ENCODE measurements around the gene CAMSAP1.

CAMSAP1 gene

DNA sequence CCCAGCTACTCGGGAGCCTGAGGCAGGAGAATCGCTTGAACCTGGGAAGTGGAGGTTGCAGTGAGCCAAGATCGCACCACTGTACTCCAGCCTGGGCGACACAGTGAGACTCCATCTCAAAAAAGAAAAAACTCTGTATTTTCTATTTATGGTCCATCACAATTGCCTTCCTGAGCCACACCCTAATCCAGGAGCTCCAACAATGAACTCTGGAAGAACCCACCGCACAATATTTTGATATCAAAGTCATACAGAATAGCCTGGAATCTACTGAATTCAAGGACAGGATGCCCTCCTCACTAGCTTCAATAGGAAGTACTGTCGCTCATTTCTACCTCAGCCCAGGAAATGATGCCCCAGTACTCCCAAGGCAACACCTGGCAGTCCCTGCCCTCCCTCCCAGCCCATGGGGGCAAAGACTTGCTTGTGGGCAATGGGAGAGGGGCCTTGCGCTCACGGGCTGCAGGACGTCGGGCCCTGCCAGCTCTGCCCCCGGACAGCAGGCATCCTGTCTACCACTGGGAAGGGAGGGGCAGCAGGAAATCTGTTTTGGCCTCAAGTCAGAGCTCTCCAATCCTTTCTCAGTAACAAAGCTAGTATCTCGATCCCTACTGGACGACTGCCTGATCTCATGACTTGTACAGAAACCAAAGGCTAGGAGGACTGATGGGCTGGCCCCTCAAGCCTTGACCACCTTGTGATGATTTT lies 34.1 kb upstream of the CAMSAP1 start:
- DNase-seq (ENCODE audit: low read depth in 2 of 2) = no peak

DNA sequence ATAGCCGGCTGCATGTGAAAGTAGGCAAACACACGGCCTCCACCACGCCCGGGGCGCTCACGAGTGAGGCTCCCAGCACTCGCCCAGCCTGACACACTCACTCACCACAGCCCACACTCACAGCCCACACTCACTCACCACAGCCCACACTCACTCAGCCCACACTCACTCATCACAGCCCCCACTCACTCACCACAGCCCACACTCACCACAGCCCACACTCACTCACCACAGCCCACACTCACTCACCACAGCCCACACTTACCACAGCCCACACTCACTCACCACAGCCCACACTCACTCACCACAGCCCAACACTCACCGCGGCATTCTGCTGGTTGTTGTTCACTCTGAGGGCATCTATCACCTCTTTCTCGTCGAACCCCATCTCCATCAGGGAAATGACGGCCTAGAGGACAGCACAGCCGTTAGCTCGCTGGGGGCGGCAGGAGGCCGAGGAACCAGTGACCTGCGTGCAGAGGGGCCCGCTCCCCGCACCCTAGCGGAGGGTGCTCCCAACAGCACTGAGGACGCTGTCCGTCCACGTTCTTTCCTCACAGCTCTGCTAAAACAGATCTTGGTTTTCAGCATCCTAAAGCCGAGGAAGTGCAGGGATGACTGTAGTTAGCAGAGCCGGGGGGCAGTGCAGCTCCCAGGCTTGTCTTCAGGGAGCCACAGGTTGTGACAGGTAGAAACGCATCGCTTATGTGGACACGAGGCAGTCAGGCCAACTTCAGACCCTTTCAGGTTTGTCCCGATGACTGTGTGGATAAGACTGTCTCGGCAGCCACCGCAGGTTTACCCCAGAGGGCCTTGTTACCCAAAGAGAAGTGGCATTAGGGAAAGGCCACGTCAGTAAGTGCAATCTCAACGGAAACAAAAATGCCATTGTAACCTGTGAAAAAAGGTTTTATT lies 32.3 kb upstream of the CAMSAP1 start:
- peak in 1 of 2 donors; percentile 2 for DNase-seq (ENCODE audit: low read depth in 2 of 2)

DNA sequence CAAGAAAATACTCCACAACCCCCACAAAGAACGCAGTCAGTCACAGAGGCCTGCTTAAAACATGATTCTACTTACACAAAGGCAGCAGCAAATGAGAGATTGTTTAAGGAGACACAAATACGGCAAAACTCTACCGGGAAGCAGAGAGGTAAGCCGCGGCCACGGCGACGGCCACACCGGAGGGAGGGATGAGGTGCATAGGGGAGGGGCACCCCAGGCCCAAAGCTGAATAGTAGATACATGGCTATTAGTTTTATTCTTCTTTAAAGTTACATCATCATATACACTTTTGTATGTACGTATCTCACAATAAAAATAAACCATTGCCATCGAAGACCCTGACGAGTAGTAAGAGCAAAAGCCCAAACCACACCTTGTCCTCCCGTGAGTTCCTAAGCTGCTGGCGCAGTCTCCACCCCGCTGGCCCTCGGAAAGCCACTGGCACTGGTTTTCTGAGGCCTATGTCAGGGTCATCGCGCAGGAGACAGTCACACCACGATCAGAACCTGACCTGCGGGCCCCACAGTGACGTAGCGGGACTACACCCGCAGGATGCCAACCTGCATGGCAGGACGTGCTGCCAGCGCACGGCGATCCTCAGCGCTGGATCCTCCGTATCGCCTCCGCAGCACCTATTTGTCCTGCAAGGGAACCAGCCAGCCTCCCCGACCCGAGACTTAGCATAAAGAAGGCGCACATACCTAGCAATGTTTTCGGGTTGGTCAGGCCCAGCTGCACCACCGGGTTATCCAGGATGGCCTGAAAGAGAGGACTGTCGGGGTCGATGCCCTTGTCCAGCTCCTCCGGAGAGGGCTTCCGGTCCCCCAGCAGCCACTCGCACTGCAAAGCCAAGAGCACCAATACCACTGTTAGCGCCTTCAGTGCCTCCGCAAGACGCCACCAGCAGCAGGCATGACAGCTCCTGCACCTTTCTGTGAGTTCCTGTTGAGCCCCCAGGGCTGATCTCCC lies 30.5 kb upstream of the CAMSAP1 start:
- DNase-seq (ENCODE audit: low read depth in 2 of 2) = no peak

DNA sequence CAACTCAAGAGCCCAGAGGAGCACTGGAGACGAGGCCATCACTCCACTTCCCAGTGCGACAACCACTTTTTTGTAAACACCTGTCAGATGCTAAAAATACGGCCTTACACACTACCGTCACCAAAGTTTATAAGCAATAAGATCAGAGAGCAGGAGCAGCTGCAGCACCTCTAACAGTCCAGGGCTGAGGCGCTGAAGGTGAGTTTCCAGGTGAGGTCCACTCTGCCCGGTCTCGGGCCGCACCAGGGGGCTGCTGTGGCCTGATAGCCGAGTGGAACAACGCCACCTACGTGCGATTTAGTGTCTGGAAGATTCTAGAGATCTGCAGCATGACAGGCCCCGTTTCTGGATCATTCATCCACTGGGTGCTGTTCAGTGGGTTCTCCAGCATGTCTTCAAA lies 25.8 kb upstream of the CAMSAP1 start:
- DNase-seq (ENCODE audit: low read depth in 2 of 2) = no peak

DNA sequence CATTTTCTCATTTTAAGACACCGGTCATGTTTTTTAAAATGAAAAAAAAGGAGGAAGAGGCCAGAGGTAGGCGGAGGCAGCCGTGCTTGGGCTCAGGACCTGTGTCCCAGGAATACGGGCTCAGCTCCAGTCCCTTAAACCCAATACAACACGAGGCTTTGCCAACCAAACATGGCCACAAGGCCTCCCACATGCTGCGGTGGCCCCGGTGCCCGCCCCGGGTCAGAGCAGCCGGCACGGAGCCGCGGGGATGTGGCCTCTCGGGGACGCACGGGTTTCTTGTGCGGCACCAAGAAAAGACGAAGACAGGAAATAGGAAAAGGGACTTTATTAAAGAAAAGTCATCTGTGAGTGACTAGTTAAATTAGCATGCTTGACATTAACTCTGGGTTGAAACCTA lies 25.3 kb upstream of the CAMSAP1 start:
- no peak for DNase-seq (ENCODE audit: low read depth in 2 of 2)

DNA sequence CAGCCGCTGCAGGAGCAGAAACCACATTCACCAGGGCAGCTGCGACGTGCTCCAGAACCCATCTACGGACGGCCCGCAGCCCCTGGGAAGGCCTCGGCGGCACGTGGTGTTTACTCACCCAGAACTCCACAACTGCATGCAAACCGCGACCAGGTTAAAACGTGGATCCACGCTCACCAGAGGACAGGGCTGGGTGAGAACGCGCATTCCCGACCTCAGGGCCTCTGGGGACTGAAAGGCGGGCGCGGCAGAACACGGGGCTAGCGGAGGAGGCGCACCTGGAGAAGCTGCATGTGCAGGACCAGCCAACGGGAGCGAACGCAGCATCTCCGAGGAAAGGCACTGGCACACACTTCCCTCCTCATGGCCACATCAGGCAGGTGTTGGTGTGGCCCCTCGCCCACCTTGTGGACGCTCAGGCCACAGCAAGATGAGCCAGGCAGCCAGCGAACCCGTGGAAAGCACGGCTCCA lies 24.0 kb upstream of the CAMSAP1 start:
- DNase-seq (ENCODE audit: low read depth in 2 of 2) = no peak

DNA sequence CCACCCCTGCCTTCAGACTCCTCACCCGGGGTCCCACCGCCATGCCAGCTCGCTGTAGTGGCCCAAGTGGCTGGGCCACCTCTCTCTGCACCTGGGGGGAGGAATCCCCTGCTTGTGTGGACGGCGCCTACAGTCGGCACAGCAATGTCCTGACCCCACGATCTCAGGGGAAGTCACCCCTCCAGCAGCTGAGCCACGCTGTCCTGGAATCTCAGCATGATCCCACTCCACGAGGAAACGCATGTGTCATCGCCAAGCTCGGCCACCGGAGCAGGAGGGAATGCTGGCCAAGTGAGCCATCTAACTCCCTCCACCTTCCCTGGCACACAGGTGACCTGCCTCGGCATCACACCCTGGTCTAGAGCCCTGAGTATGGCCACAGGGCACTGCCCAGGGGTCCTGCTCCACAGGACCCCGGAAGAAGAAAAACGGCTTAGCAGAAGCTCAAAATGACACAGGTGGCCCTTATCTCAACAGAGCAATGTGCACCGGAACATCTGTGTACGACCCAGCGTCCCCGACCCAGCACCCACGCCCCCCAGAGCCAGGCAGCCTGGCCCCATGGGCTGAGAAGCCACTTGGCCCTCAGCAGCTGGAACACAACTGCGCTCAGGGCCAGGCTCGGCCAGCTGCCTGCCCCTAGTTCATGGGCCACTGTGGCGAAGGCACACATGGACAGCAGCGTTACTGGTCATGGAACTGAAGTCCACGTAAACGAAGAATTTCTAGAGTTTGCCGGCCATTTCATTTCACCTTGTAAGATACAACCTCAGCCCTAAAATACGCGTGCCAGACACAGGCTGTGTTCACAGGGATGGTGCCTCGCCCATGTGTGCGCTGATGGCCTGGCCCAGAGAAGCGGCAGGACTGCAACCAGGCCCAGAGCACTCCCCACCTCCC lies 23.4 kb upstream of the CAMSAP1 start:
- no peak for DNase-seq (ENCODE audit: low read depth in 2 of 2)

DNA sequence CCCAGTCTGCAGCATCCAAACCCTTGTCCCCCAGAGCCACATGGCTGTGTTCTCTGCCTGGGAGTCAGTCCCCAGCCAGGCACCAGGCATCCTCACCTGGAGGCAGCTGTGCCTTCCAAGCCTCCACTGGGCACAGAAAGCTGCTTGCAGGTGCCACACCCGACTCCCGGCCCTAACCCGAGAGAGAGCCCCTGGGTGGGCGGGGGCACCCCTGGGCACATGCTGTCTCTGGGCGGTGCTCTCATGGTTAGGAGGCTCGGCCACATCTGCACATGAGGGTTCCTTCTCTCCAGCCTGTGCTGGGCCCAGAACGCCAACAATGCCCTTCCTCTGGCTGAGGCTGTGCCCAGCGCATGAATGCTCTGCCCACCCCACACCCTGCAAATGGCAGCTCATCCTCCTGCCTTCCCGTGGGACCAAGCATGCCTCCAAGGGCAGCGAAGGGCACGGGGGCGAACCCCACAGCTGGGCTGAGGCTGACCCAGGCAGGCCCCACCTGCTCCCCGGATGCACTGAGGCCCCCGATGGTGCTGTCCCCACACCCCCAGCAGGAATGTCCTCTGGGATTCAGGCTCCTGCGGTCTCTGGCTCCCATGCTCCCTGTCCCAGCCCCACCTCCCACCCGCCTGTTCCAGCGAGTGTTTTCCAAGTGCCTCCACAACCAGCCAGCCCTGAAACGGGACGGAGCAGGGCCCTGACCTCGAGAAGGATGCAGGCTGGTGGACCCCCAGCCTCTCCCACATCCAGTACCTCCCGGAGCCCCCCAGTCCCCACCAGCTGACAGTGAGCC lies 22.5 kb upstream of the CAMSAP1 start:
- no peak for DNase-seq (ENCODE audit: low read depth in 2 of 2)

DNA sequence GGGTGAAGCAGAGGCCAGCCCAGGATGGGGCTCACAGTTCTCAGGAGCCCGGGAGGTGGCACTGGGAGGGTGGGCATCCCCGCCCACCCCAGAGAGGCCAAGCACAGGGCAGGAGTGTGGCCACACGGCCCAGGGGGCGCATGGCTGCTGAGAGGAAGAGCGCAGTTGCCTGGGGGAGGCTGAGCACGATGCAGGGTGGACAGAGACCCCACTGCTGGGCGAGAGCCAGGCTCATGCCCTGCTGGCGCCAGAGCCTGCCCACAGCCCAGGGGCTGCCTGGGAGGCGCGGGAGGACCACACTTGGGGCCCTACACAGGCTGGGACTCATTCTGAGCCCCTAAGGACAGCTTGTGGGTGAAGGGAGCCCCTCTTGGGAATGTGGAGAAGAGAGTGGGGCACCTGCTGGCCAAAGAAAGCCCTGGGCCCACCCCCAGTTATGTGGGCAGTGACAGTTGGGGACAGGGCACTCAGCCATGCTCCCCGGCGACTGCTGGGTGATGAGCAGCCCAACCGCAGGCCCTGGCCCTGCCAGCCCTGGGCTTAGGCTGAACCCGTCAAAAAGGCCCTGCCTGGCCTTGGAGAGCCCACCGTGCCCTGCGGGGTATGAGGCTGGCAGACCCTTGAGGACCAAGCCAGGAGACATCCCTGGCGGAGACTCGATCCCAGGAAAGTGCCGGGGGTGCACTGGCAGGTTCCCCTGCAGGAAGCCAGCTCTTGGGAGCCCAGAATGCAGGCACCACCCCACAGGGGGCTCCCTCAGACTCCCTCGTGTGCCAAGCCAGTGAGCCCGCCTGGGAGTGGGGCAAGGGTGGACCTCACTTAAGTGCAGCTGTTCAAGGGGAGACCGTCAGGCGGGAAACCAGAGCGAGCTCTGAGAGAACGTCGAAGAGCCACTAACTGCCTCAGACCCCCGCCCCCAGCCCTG lies 21.6 kb upstream of the CAMSAP1 start:
- DNase-seq (ENCODE audit: low read depth in 2 of 2) = no peak

DNA sequence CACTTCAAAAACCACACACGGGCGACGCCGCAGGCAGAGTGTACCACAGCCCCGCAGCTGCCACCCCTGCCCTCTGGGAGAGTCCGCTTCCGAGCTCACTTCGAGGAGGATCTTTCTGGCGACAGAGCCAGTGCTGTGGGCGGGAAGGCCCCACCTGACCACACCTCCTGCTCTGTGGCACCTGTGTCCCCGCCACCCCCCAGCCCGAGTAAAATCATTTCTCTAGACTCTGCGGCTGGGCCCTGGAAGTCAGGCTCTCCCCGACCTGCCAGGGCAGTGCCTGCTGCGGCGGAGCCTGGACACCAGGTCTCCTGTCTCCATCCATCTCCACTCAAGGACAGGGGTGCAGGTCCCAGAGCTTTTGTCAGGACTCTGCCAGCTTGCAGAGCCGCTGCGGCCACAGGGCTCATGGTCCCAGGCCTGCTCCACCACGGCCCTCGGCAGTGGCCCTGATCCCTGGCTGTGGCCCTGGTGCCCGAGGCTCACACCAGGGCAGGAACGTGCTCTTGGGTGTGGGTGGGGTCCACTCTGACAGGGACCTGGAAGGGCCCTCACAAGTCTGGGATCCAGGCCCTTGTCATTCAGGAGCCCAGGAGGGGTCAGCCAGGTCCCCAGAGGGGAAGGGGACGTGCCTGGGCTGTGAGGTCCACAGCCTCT lies 20.9 kb upstream of the CAMSAP1 start:
- no peak for DNase-seq (ENCODE audit: low read depth in 2 of 2)

DNA sequence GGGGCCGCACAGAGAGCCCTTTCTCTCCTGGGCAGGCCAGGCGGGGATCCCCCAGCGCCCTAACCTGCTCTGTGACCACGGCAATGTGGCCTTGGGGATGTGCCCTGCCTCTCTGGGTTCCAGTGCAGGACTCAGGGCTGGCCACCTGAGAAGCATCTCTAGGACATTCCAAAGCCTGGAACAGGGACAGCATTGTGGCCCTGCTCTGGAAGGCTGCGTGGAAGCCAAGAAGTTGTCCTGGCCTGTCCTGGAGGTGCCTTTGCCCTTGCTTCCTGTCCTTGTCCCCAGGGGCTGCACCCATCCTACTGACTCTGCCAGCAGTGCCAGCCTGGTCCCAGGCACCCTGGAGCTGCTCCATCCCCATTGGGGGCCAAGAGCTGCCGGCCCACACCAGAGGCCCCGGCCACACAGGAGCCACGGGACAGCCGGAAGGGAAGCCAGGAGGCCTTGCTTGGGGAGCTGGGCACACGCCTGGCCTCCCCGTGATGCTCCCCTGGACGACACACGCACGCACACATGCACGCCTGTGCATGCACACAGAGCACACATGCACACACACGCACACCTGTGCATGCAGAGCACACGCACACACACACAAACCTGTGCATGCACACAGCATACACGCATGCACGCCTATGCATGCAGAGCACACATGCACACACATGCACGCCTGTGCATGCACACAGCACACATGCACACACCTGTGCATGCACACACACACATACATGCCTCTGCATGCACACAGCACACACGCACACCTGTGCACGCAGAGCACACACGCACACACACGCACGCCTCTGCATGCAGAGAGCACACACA lies 20.1 kb upstream of the CAMSAP1 start:
- no peak for DNase-seq (ENCODE audit: low read depth in 2 of 2)

DNA sequence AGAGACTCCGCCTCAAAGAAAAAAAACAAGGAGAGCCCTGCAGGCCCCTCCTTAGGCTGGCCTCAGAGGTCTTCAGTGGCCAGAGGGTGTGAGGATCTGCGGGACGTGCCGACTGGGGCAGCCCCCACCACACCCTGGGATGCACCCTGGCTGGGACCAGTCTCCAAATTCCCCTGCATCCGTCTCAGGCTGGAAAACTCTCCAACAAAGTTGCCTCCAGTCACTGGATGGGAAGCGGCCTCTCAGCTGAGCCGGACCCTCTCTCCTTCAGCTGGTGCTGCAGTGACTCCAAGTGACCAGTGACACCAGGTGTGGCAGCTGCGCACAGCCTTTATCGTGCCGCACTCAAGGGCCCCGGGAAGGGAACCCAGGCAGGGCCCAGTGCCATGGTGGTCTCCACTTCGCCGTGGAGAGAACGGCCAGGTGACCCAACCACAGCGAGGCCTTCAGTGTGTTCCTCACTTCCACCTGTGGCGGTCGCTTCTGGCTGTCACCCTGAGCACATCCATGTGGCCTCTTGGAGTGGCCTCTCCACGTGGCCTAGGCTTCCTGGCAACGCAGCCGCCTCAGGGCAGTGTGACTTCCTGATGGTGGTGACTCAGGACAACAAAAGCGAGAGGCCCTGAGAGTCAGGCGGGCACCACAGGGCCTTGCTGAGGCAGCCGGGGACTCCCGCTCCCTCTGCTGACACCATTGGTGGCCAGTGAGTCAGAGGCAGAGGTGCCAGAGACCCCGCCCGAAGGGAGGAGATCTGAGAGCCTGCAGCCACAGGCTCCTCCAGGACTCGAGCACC lies 19.3 kb upstream of the CAMSAP1 start:
- DNase-seq (ENCODE audit: low read depth in 2 of 2) = peak in 1 of 2 donors; percentile 8

DNA sequence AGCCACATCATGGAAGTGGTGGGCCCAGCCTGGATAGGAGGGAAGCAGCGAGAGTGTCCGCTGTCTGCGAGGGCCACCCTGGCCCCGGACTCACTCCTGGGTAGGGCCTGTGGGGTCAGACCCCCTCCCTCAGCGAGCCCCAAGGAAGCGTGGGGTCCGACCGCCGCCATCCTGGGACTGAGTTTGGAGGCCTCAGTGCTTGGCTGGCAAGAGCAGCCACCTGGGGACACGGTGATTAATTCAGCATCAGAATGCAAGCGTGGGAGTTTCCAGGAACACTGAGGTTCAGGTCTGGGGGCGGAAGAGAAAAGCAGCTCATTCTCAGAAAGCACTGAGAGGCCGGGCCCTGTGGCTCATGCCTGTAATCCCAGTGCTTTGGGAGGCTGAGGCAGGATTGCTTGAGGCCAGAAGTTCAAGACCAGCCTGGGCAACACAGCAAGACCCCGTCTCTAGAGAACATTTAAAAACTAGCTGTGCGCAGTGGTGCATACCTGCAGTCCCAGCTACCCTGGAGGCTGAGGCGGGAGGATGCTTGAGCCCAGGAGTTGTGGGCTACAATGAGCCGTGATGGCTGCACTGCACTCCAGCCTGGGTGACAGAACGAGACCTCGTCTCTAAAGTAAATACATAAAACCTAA lies 18.3 kb upstream of the CAMSAP1 start:
- DNase-seq (ENCODE audit: low read depth in 2 of 2) = no peak

DNA sequence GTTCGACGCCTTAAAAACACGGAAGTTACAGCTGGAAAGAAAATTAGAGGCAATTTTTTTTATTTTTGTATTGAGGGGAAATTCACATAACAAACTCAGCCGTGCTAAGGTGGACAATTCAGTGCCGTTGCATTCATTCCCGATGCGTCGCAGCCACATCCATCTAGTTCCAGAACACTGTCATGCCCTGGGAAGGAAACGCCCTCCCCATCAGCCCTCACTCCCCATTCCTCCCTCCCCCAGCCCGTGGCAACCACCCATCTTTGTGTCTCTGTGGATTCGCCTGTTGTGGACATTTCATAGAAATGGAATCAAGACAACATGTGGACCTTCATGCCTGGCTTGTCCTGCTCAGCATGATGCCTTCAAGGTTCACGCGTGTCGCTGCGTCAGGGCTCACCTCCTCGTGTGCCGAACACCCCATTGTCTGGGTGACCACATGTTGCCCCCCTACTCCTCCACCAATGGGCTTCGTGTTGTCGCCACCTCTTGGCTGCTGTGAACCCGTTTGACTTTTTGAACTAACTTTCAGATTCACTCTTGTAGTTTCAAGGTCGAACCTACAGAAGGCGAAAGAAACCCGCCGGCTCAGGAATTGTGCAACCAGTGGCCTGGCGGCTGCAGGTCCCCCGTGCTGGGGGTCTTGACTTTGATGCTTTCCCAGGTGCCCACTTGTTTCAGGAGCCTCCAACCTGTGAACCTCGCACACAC lies 17.4 kb upstream of the CAMSAP1 start:
- no peak for DNase-seq (ENCODE audit: low read depth in 2 of 2)

DNA sequence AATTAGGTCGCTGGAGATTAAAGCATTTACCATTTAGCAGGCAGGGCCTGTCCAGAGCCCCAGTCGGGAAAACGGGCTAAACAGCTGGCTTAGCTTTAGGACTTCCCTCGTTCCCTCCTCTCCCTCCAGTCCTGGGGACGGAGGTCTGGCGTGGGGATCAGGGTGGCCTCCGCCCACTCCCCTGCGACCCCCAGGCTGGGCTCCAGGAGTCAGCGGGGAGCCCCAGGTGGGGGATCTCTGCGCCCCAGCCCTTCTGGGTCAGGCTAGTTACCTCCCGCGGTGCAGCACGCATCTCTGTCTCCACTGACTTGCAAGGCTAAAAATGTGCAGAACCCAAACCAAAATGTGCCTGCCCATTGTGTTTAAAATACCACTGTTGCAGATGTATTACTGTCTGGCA lies 16.2 kb upstream of the CAMSAP1 start:
- no peak for DNase-seq (ENCODE audit: low read depth in 2 of 2)

Data from stimulated activated CD8-positive, alpha-beta memory T cell treated with anti-CD3 and anti-CD28 coated beads, Interleukin-7, amount 100 ng/mL, for 1 hour (primary cell).